HepG2 (cell line): ENCODE measurements around the gene ZNF585A. TPM values are rescaled to one million over a fixed set of nuclear protein-coding genes. Genes with fewer than 3 reads are reported as not detected.

Experiments
- ARID4A ChIP-seq: sonication (generic); formaldehyde crosslinking; IDR thresholded peaks from 2 replicates; pipeline ENCODE4 v1.5.0; 2020; ENCODE audit warnings: mild to moderate bottlenecking, missing genetic modification reagents, borderline replicate concordance
- ATF7 ChIP-seq, 2 experiments: fragments of 450-650 bp in 1 of 2; sonication (generic) in 1 of 2; formaldehyde crosslinking in 1 of 2; IDR thresholded peaks; 2 replicates each; pipeline versions ENCODE4 v1.4.0 to v1.6.1; 2016 to 2020; ENCODE audit warnings: antibody characterized with exemption in 1 of 2, mild to moderate bottlenecking in 1 of 2, missing genetic modification reagents in 1 of 2
- DMAP1 ChIP-seq: IDR thresholded peaks from 2 replicates; pipeline ENCODE4 v1.6.1; 2016
- ETV6 ChIP-seq: sonication (generic); formaldehyde crosslinking; conservative IDR thresholded peaks from 2 replicates; pipeline ENCODE4 v1.4.0; 2020; ENCODE audit warnings: missing genetic modification reagents
- GTF2F1 ChIP-seq: fragments of 150-350 bp; IDR thresholded peaks from 2 replicates; pipeline ENCODE4 v1.6.1; 2014; ENCODE audit warnings: low read length
- IRX3 ChIP-seq: sonication (generic); formaldehyde crosslinking; IDR thresholded peaks from 2 replicates; pipeline ENCODE4 v1.8.1; 2023; ENCODE audit warnings: mild to moderate bottlenecking, low read depth, missing genetic modification reagents, borderline replicate concordance
- KMT2A ChIP-seq: sonication (generic); formaldehyde crosslinking; IDR thresholded peaks from 2 replicates; pipeline ENCODE4 v1.4.0; 2020; ENCODE audit warnings: missing genetic modification reagents
- MBNL3 ChIP-seq: fragments of 250-450 bp; sonication (Bioruptor Pico); conservative IDR thresholded peaks from 2 replicates; pipeline ENCODE4 v1.8.0; 2022; ENCODE audit warnings: mild to moderate bottlenecking, inconsistent platforms
- MIER3 ChIP-seq: IDR thresholded peaks from 2 replicates; pipeline ENCODE4 v1.6.1; 2016; ENCODE audit warnings: missing compliant biosample characterization, borderline replicate concordance
- NFE2L1 ChIP-seq: sonication (generic); formaldehyde crosslinking; IDR thresholded peaks from 2 replicates; pipeline ENCODE4 v1.4.0; 2020; ENCODE audit warnings: missing genetic modification reagents, mild to moderate bottlenecking, borderline replicate concordance
- NR2F2 ChIP-seq: IDR thresholded peaks from 2 replicates; pipeline ENCODE4 v1.6.1; 2012; ENCODE audit warnings: low read depth, inconsistent platforms, borderline replicate concordance
- PITX1 ChIP-seq: sonication (generic); formaldehyde crosslinking; IDR thresholded peaks from 2 replicates; pipeline ENCODE4 v1.5.1; 2020; ENCODE audit warnings: mild to moderate bottlenecking, missing genetic modification reagents
- SMAD3 ChIP-seq: sonication (generic); formaldehyde crosslinking; IDR thresholded peaks from 2 replicates; pipeline ENCODE4 v1.4.0; 2020; ENCODE audit warnings: missing genetic modification reagents
- XRCC5 ChIP-seq: fragments of 200-400 bp; formaldehyde crosslinking; optimal IDR thresholded peaks from 2 replicates; pipeline ENCODE3; 2017; ENCODE audit warnings: mild to moderate bottlenecking, low read length
- YEATS4 ChIP-seq: sonication (generic); formaldehyde crosslinking; IDR thresholded peaks from 2 replicates; pipeline ENCODE4 v1.4.0; 2020; ENCODE audit warnings: missing genetic modification reagents, borderline replicate concordance
- ZBTB34 ChIP-seq: sonication (generic); formaldehyde crosslinking; IDR thresholded peaks from 2 replicates; pipeline ENCODE4 v1.8.0; 2022; ENCODE audit warnings: mild to moderate bottlenecking, missing genetic modification reagents
- ZBTB42 ChIP-seq: sonication (generic); formaldehyde crosslinking; IDR thresholded peaks from 2 replicates; pipeline ENCODE4 v1.5.0; 2020; ENCODE audit warnings: mild to moderate bottlenecking, missing genetic modification reagents
- ZBTB46 ChIP-seq: sonication (generic); formaldehyde crosslinking; IDR thresholded peaks from 2 replicates; pipeline ENCODE4 v1.4.0; 2020; ENCODE audit warnings: mild to moderate bottlenecking, missing genetic modification reagents, borderline replicate concordance
- ZFP82 ChIP-seq: sonication (generic); formaldehyde crosslinking; IDR thresholded peaks from 2 replicates; pipeline ENCODE4 v1.5.1; 2020; ENCODE audit warnings: mild to moderate bottlenecking, missing genetic modification reagents, borderline replicate concordance
- ZNF513 ChIP-seq: sonication (generic); formaldehyde crosslinking; conservative IDR thresholded peaks from 2 replicates; pipeline ENCODE4 v1.5.0; 2020; ENCODE audit warnings: missing genetic modification reagents
- ZNF615 ChIP-seq: sonication (generic); formaldehyde crosslinking; IDR thresholded peaks from 2 replicates; pipeline ENCODE4 v1.5.0; 2020; ENCODE audit warnings: mild to moderate bottlenecking, missing genetic modification reagents, borderline replicate concordance
- polyA plus RNA-seq, 8 experiments: library from polyadenylated mRNA; depleted of rRNA in 3 of 8; stranded (reverse) in 7 of 8; unstranded in 1 of 8; fragments of >200 nt; fragmentation: Illumina TruSeq in 4 of 8; extraction: Trizol in 4 of 8; gene quantifications; 2 replicates each; pipeline versions ENCODE4 v1.2.1 to v1.2.3, GENCODE V29; 2011 to 2016; ENCODE audit warnings: low read depth in 4 of 8, missing spikeins in 1 of 8, mixed read lengths in 1 of 8; ENCODE audit not compliant: insufficient read depth in 1 of 8
- total RNA-seq, 5 experiments: library from RNA; depleted of rRNA; stranded (reverse); fragments of >200 nt; fragmentation: Illumina TruSeq; extraction: Trizol; gene quantifications; 2 replicates each; pipeline ENCODE4 v1.2.3, GENCODE V29; 2016; ENCODE audit warnings: low read depth in 1 of 5

ZNF585A gene
- total and polyA plus RNA-seq, 2 of the 13 experiments (the other 11 are each of a cell fraction or from before 2014, with no cell fraction given), result 7.1 to 8.5 TPM

- TF ChIP-seq ZBTB34 (CRISPR knock-in tag) (no peak), ATF7 (IDR thresholded peaks at IDR 0.05) (no peak), ATF7 (CRISPR knock-in tag; IDR thresholded peaks at IDR 0.05) (no peak), ZBTB46 (CRISPR knock-in tag) (no peak), GTF2F1 (no peak), ZFP82 (CRISPR knock-in tag) (no peak), PITX1 (CRISPR knock-in tag) (peak; percentile 65; the same call in 1 of the 2 replicates), YEATS4 (CRISPR knock-in tag) (peak; percentile 39; the same call in 1 of the 2 replicates), XRCC5 (peak; percentile 85), ZBTB42 (CRISPR knock-in tag) (peak; percentile 99), NFE2L1 (peak; percentile 69; the same call in 1 of the 2 replicates), SMAD3 (CRISPR knock-in tag) (no peak), ARID4A (CRISPR knock-in tag) (peak; percentile 95), MBNL3 (CRISPR knock-in tag) (no peak), ETV6 (CRISPR knock-in tag) (no peak), IRX3 (no peak), KMT2A (no peak), NR2F2 (peak; percentile 54; the same call in 1 of the 2 replicates), MIER3 (CRISPR knock-in tag) (no peak), DMAP1 (CRISPR knock-in tag) (peak; percentile 82), ZNF513 (no peak), ZNF615 (CRISPR knock-in tag) (no peak)
These were observed 45.5 kb upstream of the ZNF585A start, which contains the start of gene ZNF383 (continued) for GRCh38 chr19:37217775-37218591.
